Spleen (tissue), 7 donors: ENCODE data around the gene DNASE1.

Experiments used
- CTCF ChIP-seq, 11 experiments: fragments of 200-600 bp in 7 of 11; fragments of 450-650 bp in 4 of 11; sonication (generic) in 4 of 11; IDR thresholded peaks in 8 of 11; conservative IDR thresholded peaks in 3 of 11; 1 replicate in 7 of 11; 2 replicates in 4 of 11; pipeline versions ENCODE4 v1.4.0 to v1.8.0; 2016 to 2021; ENCODE audit warnings: antibody characterized with exemption in 11 of 11, inconsistent platforms in 4 of 11, mild to moderate bottlenecking in 1 of 11
- POLR2A ChIP-seq, 3 donors: fragments of 450-650 bp; IDR thresholded peaks; one replicate each; pipeline ENCODE4 v1.5.1; 2017; ENCODE audit warnings: antibody characterized with exemption in 3 of 3, mild to moderate bottlenecking in 1 of 3
- POLR2AphosphoS5 ChIP-seq, 3 donors: sonication (generic); formaldehyde crosslinking; IDR thresholded peaks; one replicate each; pipeline ENCODE4 v1.5.1; 2017; ENCODE audit warnings: antibody characterized with exemption in 3 of 3
- donor health status: DM: no; HTN: no; CAD: no; lungs with moderate emphysema.
- donor health status: DM: no; HTN: no; CAD: no.
- donor health status: DM: no; HTN: no; CAD: no.

GRCh38 chr16:3655396-3656159 is 1.1 kb downstream of the DNASE1 start:
- TF ChIP-seq CTCF (IDR thresholded peaks at IDR 0.05 in 8 of 11, conservative IDR thresholded peaks at IDR 0.05 in 3 of 11) (no peak), POLR2AphosphoS5 (IDR thresholded peaks at IDR 0.05) (no peak), POLR2A (IDR thresholded peaks at IDR 0.05) (no peak)
